Neural cell (in vitro differentiated cells): ENCODE data around the gene ATP2A1. TPM values are rescaled to one million over a fixed set of nuclear protein-coding genes. Genes with fewer than 3 reads are reported as not detected.

Experiments used
- H2AFZ ChIP-seq: fragments of 200-600, 300-800 bp; sonication (generic), shearing (Covaris generic); 2 replicates; pipeline ENCODE4 v1.6.0; 2014; ENCODE audit warnings: low read depth, mild to moderate bottlenecking, antibody characterized with exemption, low read length, moderate library complexity
- H3F3A ChIP-seq: fragments of 200-600 bp; shearing (Covaris generic); 2 replicates; pipeline ENCODE4 v1.6.1; 2016; ENCODE audit warnings: mild to moderate bottlenecking, moderate library complexity, mixed read lengths, antibody characterized with exemption, low read length; ENCODE audit not compliant: insufficient read depth, poor library complexity, severe bottlenecking
- H3K27ac ChIP-seq: fragments of 200-600, 300-800 bp; sonication (generic), shearing (Covaris generic); 2 replicates; pipeline ENCODE4 v1.5.1; 2014; ENCODE audit warnings: mild to moderate bottlenecking, low read length, moderate library complexity
- H3K27me3 ChIP-seq: fragments of 300-800, 200-600 bp; sonication (generic), shearing (Covaris generic); 2 replicates; pipeline ENCODE4 v1.6.0; 2014; ENCODE audit warnings: mild to moderate bottlenecking, low read depth, low read length, moderate library complexity; ENCODE audit not compliant: insufficient read depth
- H3K36me3 ChIP-seq: fragments of 300-800, 200-600 bp; sonication (generic), shearing (Covaris generic); 2 replicates; pipeline ENCODE4 v1.5.1; 2014; ENCODE audit warnings: mild to moderate bottlenecking, antibody characterized with exemption, low read length, moderate library complexity; ENCODE audit not compliant: insufficient read depth
- H3K4me2 ChIP-seq: fragments of 300-800, 200-600 bp; sonication (generic), shearing (Covaris generic); 2 replicates; pipeline ENCODE4 v1.6.0; 2014; ENCODE audit warnings: mild to moderate bottlenecking, low read length
- H3K4me3 ChIP-seq: fragments of 300-800, 200-600 bp; sonication (generic), shearing (Covaris generic); 2 replicates; pipeline ENCODE4 v1.5.1; 2014; ENCODE audit warnings: mild to moderate bottlenecking, low read length, moderate library complexity
- H3K79me2 ChIP-seq: fragments of 200-600 bp; shearing (Covaris generic); replicated peaks from 2 replicates; pipeline ENCODE4 v1.6.0; 2014; ENCODE audit warnings: mild to moderate bottlenecking, low read length, moderate library complexity; ENCODE audit not compliant: insufficient read depth
- H3K9ac ChIP-seq: fragments of 300-800, 200-600 bp; sonication (generic), shearing (Covaris generic); 2 replicates; pipeline ENCODE4 v1.6.1; 2016; ENCODE audit warnings: mild to moderate bottlenecking, low read length, mixed read lengths
- H3K9me2 ChIP-seq: fragments of 200-600 bp; shearing (Covaris generic); 2 replicates; pipeline ENCODE4 v1.6.1; 2016; ENCODE audit warnings: mild to moderate bottlenecking, low read length, mixed read lengths; ENCODE audit not compliant: insufficient read depth
- H3K9me3 ChIP-seq: fragments of 200-600, 300-800 bp; sonication (generic), shearing (Covaris generic); 2 replicates; pipeline ENCODE4 v1.6.1; 2016; ENCODE audit warnings: mild to moderate bottlenecking, mixed run types, low read length, moderate library complexity, mixed read lengths
- H4K20me1 ChIP-seq: fragments of 200-600 bp; shearing (Covaris generic); 2 replicates; pipeline ENCODE4 v1.6.1; 2016; ENCODE audit warnings: mild to moderate bottlenecking, mixed run types; ENCODE audit not compliant: insufficient read depth
- EP300 ChIP-seq: fragments of 450-650 bp; conservative IDR thresholded peaks from 2 replicates; pipeline ENCODE4 v1.6.1; 2014; ENCODE audit warnings: antibody characterized with exemption, mild to moderate bottlenecking, moderate library complexity; ENCODE audit not compliant: poor library complexity, severe bottlenecking
- EZH2 ChIP-seq: fragments of 200-600, 300-800 bp; shearing (Covaris generic), sonication (generic); IDR thresholded peaks from 2 replicates; pipeline ENCODE4 v1.6.1; 2014; ENCODE audit warnings: antibody characterized with exemption, low read length, borderline replicate concordance, mild to moderate bottlenecking; ENCODE audit not compliant: insufficient read depth, poor library complexity, severe bottlenecking
- MXI1 ChIP-seq: fragments of 450-650 bp; conservative IDR thresholded peaks from 2 replicates; pipeline ENCODE4 v1.6.1; 2014; ENCODE audit warnings: antibody characterized with exemption, mild to moderate bottlenecking; ENCODE audit not compliant: poor library complexity, severe bottlenecking
- POLR2AphosphoS5 ChIP-seq: IDR thresholded peaks from 2 replicates; pipeline ENCODE4 v1.6.1; 2012
- RAD21 ChIP-seq: fragments of 450-650 bp; conservative IDR thresholded peaks from 2 replicates; pipeline ENCODE4 v1.6.1; 2014; ENCODE audit warnings: antibody characterized with exemption, mild to moderate bottlenecking, moderate library complexity
- SMC3 ChIP-seq: fragments of 450-650 bp; conservative IDR thresholded peaks from 2 replicates; pipeline ENCODE4 v1.6.1; 2014; ENCODE audit warnings: antibody characterized with exemption, mild to moderate bottlenecking, moderate library complexity; ENCODE audit not compliant: poor library complexity
- TAF1 ChIP-seq: IDR thresholded peaks from 2 replicates; pipeline ENCODE4 v1.6.1; 2012; ENCODE audit warnings: low read depth
- polyA plus RNA-seq: library from polyadenylated mRNA; depleted of rRNA; stranded (reverse); fragments of >200 nt; gene quantifications from 2 replicates; pipeline ENCODE4 v1.2.3, GENCODE V29; 2014
- TF ChIP-seq, protein P1 (sequence below): IDR thresholded peaks from 2 replicates; pipeline ENCODE4 v1.6.1; 2012; ENCODE audit warnings: borderline replicate concordance
- TF ChIP-seq, protein P2 (sequence below): fragments of 450-650 bp; IDR thresholded peaks from 2 replicates; pipeline ENCODE4 v1.5.1; 2014; ENCODE audit warnings: antibody characterized with exemption, mild to moderate bottlenecking, moderate library complexity; ENCODE audit not compliant: poor library complexity, severe bottlenecking

The ATP2A1 gene
- polyA plus RNA-seq, 1 donor from 2014 or later = 0.06 TPM

DNA sequence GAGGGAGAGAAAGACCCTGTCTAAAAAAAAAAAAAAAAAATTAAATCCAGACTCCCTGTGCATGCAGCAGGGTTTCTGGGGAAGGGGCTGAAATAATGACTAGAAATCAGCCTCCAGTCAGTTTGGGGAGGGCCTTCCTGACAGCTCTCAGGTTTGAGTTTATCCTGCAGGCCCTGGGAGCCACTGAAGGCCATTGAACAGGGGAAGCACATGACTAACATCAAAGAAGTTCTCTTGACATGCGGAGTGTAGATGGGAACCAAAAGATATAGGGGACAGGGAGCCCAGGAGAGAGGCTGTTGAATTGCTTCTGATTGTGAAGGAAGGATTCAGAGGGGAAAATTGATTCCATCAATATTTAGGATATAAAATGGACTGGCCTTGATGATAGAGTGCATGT lies 49.5 kb downstream of the ATP2A1 start:
- H3K9me2 ChIP-seq = no peaks in the 10 kb centered on the region
- H3F3A ChIP-seq = no peaks in the 10 kb centered on the region
- H3K9ac ChIP-seq = no peak overlapping the region
- H3K27ac ChIP-seq = no peak overlapping the region
- no peak overlapping the region for H3K4me3 ChIP-seq
- H3K9me3 ChIP-seq = no peaks in the 10 kb centered on the region
- no peaks in the 10 kb centered on the region for H3K79me2 ChIP-seq
- no peak overlapping the region for H3K4me2 ChIP-seq
- H4K20me1 ChIP-seq = no peaks in the 10 kb centered on the region
- H3K36me3 ChIP-seq = no peaks in the 10 kb centered on the region
- no peak overlapping the region for H2AFZ ChIP-seq
- TF ChIP-seq EZH2 = no peak
- TF ChIP-seq POLR2AphosphoS5 = no peak
- TF ChIP-seq MXI1 = no peak
- TF ChIP-seq, protein P1, sequence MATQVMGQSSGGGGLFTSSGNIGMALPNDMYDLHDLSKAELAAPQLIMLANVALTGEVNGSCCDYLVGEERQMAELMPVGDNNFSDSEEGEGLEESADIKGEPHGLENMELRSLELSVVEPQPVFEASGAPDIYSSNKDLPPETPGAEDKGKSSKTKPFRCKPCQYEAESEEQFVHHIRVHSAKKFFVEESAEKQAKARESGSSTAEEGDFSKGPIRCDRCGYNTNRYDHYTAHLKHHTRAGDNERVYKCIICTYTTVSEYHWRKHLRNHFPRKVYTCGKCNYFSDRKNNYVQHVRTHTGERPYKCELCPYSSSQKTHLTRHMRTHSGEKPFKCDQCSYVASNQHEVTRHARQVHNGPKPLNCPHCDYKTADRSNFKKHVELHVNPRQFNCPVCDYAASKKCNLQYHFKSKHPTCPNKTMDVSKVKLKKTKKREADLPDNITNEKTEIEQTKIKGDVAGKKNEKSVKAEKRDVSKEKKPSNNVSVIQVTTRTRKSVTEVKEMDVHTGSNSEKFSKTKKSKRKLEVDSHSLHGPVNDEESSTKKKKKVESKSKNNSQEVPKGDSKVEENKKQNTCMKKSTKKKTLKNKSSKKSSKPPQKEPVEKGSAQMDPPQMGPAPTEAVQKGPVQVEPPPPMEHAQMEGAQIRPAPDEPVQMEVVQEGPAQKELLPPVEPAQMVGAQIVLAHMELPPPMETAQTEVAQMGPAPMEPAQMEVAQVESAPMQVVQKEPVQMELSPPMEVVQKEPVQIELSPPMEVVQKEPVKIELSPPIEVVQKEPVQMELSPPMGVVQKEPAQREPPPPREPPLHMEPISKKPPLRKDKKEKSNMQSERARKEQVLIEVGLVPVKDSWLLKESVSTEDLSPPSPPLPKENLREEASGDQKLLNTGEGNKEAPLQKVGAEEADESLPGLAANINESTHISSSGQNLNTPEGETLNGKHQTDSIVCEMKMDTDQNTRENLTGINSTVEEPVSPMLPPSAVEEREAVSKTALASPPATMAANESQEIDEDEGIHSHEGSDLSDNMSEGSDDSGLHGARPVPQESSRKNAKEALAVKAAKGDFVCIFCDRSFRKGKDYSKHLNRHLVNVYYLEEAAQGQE = no peak
- TF ChIP-seq, protein P2, sequence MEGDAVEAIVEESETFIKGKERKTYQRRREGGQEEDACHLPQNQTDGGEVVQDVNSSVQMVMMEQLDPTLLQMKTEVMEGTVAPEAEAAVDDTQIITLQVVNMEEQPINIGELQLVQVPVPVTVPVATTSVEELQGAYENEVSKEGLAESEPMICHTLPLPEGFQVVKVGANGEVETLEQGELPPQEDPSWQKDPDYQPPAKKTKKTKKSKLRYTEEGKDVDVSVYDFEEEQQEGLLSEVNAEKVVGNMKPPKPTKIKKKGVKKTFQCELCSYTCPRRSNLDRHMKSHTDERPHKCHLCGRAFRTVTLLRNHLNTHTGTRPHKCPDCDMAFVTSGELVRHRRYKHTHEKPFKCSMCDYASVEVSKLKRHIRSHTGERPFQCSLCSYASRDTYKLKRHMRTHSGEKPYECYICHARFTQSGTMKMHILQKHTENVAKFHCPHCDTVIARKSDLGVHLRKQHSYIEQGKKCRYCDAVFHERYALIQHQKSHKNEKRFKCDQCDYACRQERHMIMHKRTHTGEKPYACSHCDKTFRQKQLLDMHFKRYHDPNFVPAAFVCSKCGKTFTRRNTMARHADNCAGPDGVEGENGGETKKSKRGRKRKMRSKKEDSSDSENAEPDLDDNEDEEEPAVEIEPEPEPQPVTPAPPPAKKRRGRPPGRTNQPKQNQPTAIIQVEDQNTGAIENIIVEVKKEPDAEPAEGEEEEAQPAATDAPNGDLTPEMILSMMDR = no peak
- no peak for TF ChIP-seq SMC3
- no peak for TF ChIP-seq EP300
- no peak for TF ChIP-seq RAD21
- no peak for TF ChIP-seq TAF1
- H3K27me3 ChIP-seq = no peaks in the 10 kb centered on the region

- Histone ChIP-seq H3K79me2 (no peaks in the 10 kb centered on the region), H3K36me3 (no peaks in the 10 kb centered on the region), H3K4me3 (no peak overlapping the region), H3K9ac (no peak overlapping the region), H3K27ac (no peak overlapping the region), H3K9me3 (no peaks in the 10 kb centered on the region), H3K27me3 (no peaks in the 10 kb centered on the region), H3K4me2 (no peak overlapping the region), H3F3A (no peaks in the 10 kb centered on the region), H2AFZ (no peak overlapping the region), H4K20me1 (no peaks in the 10 kb centered on the region), H3K9me2 (no peaks in the 10 kb centered on the region)
- TF ChIP-seq TAF1 = no peak
- TF ChIP-seq EZH2 = no peak
- TF ChIP-seq RAD21 = no peak
- no peak for TF ChIP-seq SMC3
- TF ChIP-seq, protein P1 = no peak
- no peak for TF ChIP-seq POLR2AphosphoS5
- no peak for TF ChIP-seq EP300
- TF ChIP-seq, protein P2 = no peak
- no peak for TF ChIP-seq MXI1
Measured at GRCh38 chr16:28930203-28930602, 51.9 kb downstream of the ATP2A1 start.
